IPS DF 4.7 (cell line): ENCODE data around the gene PLS1.
"Not testable (repeated sequence)": the region's sequence is repeated elsewhere in the genome, so short reads cannot be mapped to it uniquely, and the experiment has no call there.

Experiments used
- DNase-seq: peaks from one replicate; pipeline ENCODE4 v3.0.0-alpha.2; 2013; ENCODE audit warnings: low spot score; ENCODE audit errors: extremely low read depth

PLS1 gene

DNA sequence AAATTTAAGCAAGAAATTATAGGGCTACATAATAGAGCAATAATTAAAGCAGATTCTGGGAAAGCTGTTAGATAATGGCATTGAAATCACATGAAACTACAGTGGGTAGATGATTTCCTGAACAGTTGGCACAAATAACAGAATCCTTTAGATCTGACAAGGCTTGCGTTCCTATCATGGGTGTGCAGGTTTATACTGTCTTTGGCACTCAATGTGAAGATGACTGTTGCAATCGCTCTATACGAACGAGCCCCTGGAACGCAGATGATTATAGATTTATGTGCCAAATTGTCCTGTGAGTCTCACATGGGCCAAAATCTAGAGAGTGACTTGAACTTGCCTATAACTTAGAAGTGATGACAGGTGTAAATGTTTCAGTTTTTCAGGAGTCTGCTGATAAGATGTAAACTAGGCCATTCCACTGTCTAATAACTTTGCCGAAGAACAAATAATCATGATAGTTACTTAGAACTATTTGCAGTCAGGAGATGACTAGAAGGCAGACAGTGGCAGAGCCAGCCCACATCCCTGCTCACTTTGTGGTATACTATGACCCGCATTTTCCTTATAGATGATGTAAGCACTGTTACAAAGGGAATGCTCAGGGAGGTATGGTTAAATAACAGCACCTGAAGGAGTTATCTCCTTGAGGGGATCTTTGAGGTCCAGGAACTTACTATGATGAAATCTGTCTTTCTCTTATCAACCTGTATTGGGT, 97.1 kb downstream of the PLS1 start:
- DNase-seq = no peak

DNA sequence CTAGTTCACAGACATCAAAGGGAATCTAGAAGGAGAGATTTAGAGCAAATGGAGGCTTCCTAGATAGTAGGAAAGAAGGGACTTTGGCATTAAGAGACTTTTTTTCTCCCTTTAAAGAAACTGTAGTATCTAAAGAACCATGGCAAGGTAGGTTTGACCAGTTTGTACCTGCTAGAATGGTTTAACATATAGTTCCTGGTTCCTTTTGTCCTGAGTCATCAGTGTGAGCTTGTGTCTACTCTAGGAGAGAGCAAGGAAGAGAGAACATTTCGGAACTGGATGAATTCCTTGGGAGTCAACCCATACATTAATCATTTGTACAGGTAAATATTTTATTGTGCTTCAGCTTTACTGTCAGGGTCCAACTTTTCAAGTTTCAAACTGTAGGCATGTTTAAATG, 98.0 kb downstream of the PLS1 start:
- DNase-seq = no peak

DNA sequence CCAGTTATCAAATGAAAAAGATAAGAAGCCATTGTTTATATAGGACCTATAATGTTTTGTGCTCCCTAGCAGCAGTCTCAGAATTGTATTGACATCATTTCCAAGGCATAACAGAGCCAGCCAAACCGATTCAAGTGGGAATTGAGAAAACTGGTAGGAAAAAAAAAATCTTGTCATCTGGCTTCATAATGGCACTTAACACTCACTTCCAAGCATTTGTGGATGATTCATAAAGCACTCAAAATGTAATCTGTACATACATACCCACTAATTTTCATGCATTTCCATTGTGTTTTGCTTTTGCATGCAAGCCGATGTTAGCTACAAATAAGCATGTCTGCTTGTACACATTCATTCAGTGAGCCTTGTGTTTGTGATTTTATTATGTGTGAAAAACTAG, 109.0 kb downstream of the PLS1 start:
- no peak for DNase-seq

DNA sequence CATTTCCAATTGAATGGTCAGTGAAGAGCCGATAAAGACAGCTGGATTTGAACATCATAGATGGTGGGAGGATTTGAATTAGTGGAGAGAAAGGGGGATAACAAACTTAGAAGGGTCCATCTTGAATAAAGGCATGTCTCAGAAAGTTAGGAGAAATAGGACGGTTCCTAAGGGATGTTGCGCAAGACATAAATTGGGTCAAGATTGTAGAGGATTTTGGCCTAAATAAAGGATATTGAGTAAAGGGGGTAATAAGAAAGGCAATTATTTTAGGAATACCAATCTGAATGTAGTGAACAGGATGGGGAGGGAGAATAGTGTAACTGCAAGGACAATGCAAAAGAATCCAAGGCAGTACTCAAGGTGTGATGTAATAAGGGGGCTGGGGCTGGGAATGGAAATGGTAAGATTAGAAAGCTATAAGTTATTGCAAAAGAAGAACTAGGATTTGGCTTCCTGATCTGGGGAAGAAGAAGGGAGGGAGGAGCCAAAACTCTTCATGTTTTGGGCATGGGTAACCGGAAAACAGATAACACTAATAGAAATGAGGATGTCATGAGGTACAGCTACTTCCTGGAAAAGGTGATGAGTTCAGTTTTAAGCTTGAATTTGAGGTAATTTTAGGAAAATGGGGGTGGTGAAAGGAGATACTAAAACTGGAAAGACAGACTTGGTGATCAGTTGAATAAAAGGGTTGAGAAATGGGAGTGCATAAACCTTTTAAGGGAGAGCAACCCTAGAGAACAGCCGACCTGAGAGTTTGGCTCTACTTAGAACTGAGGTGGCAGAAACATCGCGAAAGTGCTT, 110.3 kb downstream of the PLS1 start:
- no peak for DNase-seq

DNA sequence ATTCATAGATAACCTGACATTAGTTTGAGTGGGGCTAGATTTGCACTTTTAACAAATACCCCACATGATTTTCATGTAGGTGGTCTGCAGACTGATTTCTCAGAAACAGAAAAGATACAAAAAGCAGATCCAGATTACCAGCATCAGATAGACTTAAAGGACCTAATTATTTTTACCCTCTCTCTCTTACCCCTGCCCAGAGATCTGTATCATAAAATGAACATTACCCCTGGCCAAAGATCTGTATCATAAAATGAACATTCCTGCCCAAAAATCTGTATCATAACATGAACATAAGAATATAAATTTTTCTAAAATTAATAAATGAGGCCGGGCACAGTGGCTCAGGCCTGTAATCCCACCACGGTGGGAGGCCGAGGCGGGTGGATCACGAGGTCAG, 113.0 kb downstream of the PLS1 start:
- DNase-seq = no peak

DNA sequence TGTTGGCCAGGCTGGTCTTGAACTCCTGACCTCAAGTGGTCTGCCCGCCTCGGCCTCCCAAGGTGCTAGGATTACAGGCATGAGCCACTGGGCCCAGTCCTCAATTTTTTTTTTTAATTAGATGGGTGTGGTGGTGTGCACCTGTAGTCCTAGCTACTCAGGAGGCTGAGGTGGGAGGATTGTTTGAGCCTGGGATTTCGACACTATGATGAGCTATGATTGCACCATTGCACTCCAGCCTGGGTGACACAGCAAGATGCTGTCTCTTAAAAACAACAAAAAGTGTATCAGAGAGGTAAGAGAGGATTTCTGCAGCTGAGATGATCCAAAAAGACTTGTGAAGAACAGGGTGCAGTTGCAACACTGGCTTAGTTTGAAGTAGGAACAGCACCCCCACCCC, 118.7 kb downstream of the PLS1 start:
- not testable (repeated sequence) for DNase-seq

DNA sequence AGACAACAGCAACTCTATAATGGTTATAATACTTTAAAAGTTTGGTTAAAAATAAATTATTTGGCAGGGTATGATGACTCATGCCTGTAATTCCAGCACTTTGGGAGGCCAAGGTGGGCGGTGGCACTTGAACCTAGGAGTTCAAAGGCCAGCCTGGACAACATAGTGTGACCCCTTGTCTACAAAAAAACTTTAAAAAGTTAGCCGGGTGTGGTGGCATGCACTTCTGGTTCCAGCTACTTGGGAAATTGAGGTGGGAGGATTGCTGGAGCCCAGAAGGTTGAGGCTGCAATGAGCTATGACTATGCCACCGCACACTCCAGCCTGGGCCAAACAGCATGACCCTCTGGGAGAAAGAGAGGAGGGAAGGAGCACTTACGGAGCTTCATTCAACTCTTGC, 119.9 kb downstream of the PLS1 start:
- DNase-seq = no peak

DNA sequence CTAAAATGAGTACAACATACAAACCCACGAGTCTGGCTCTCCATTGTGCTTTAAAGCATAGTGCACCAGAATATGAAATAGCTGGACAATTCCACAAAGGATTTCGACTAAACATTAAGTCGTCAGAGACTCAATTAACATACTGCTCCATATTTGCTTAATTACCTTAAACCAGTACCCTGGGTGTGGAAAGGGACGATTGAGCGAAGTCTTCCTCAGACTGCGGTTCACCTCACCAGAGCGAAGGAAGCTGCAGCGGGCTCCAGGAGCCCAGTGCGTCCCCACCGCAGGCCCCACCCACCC, 127.4 kb downstream of the PLS1 start:
- DNase-seq = no peak

DNA sequence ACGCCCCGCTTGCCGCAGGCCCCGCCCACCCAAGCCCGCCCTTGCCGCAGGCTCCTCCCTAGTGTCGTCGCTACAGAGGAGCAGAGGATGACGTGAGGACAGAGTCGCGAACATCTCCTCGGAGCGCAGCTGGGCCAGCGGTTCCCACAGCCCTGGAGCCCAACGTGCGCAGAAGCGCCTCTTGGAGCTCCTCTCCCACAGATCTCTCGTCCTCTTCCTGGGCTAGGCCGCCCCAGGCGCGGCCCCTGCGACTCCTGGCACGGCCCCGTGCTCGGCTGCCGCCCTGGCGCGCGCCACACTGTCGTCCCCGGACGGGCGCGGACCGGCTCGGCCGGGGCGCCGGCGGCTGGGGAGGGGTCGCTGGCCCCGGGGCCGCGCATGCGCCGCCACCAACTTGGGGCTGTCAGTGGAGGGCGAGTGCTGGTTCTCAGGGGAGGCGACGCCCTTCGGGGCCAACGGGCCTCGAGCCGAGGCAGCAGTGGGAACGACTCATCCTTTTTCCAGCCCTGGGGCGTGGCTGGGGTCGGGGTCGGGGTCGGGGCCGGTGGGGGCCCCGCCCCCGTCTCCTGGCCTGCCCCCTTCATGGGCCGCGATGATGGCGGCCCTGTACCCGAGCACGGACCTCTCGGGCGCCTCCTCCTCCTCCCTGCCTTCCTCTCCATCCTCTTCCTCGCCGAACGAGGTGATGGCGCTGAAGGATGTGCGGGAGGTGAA, 127.9 kb downstream of the PLS1 start, which contains the start of gene TRPC1:
Gene TRPC1, plus strand, starts transcription at position 67 of the 714 bp plus-strand sequence. Its CDS starts 526 bp downstream, at position 593.
- peak; percentile 33 for DNase-seq

DNA sequence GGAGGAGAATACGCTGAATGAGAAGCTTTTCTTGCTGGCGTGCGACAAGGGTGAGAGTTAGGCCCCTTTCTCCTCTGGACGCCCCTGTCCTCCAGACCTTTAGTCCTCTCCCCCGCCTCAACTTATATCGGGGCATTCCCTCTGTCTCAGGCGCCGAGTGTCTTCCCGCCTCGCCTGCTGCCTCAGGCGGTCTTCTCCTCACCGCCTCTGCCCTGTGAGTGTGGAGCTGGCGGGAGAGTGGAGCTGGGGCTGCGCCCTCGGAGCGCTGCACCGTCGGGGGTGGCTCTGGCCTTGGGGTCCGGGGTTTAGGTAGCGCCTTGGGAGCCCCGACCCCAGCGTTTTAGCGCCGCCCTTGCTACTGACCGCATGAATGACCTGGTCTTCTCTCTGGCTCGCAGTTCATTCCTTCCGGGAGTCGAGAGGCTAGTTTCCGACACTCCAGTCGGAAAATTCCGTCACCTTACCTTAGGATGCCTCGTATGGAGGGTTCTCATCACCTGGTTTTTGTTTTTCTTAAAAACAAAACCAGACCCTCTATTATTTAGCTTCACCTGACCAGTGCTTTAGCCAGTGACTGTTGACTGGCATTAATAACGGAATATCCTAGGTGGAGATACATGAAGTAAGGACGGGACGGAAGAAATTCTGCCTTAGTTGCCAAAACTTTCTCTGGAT, 128.6 kb downstream of the PLS1 start:
- peak; percentile 49 for DNase-seq

DNA sequence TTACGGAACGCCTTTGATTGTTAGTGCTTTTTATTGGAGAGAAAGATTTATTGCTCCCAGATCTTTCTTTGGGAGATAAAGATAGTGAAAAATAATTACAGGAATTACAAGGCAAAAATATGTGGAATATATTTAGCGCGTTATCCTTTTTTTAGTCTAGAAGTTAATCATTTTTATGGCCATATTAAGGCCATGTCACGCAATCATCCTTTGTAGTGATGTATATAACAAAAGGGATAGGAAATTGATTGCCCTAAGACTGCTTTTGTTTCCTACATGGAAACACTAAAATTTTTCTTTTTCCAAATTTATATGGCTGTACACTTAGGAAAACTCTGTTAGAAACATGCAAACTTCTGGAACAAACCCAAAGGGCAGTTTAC, 129.2 kb downstream of the PLS1 start:
- no peak for DNase-seq

DNA sequence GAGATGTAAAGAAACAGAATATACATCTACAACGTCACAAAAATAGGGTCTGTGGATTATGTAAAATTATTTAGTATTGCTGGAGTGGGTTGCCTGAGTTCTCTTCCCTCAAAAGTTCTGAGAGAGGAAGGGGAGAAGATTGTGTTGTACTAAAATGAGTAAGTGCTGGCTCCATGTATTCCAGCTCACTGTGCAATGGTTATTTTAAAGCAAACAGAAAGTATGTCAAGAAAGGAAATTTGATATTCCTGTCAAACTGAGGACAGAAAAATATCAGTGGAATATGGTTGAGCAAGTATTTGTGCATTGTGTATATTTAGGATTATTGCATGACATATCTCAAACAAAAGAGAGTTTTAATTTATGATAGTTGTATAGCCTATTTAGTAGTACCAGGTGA, 129.8 kb downstream of the PLS1 start:
- DNase-seq = no peak

DNA sequence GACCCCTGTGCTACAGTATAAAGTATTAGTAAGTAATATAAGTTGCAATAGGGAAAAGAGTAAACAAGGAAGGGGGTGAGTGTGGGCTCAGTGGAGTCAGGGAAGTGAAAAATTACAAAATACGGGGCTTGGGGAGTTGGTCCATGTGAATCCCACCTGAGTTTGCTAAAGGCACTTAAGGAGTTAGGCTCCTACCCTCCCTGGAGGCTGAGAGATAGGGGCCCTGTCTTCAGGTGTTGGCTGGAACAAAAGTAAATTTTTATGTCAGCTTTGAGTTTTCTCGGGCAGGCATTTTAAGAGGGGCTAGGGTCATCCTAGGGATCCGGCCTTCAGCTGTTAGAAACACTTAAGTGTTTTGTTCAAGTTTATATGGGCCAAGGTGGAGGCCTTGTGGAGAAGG, 135.9 kb downstream of the PLS1 start:
- DNase-seq = no peak

DNA sequence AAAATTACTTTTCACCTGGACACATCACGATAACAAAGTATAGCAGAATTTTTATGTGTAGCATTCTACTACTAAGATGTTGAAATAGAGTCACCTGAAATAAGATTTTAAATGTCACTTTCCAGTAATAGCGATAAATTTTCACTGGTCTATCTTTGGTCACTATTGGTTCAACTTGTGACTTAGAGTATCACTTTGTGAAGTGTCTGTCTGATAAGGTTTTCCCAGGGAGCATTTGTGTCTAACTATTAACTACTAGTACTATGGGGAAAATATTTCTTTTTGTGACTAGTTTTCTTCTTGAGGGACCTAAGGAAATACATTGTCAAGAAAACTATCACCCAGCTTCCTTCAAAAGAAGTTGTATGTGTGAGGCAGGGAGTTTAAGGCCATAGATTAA, 138.6 kb downstream of the PLS1 start:
- no peak for DNase-seq

DNA sequence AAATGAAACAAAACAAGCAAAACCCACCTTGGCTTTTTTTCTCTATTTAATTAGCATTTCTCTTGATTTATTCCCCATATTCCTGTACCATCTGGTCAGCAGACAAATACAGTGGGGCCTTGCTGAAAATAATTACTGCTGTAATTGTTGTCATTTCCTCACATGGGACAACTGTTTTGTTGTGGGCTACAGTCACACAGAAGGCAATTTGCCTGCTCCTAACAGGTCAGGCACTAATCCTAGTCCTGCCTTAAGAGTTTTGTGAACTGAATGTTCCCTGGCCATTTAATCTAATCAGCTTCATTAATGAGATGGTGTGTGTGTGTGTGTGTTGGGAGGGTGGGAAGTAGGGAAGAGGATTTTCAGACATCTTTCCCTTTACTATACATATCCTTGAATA, 139.3 kb downstream of the PLS1 start:
- no peak for DNase-seq

DNA sequence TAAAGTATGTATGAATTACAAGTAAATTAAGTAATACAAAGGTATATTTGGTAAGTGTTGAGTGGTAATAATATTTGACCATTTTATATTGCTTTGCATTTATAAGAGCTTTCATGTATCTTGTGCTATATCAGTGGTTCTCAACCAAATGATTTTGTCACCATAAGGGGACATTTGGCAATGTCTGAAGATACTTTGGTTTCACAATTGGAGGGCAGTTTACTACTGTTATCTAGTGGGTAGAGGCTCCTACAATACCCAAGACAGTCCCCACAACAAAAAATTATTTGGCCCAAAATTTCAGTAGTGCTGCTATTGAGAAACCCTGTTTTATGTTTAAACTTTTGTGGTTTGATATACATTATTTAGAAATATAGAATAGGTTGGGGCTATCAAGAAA, 142.2 kb downstream of the PLS1 start:
- no peak for DNase-seq

DNA sequence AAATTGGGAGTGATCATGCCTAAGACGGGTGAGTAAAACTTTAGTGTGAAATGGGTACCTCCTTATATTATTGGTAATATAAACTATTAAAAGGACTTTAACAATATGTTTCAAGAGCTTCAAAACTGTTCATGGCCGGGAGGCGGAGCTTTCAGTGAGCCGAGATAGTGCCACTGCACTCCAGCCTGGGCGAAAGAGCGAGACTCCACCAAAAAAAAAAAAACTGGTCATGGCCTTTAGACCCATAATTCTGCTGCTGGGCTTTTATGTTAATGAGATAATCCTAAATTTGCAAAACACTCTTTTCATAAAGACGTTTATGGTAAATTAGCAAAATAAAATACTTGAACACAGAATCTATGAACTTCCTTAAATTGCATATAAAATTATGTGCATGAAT, 150.5 kb downstream of the PLS1 start:
- no peak for DNase-seq

DNA sequence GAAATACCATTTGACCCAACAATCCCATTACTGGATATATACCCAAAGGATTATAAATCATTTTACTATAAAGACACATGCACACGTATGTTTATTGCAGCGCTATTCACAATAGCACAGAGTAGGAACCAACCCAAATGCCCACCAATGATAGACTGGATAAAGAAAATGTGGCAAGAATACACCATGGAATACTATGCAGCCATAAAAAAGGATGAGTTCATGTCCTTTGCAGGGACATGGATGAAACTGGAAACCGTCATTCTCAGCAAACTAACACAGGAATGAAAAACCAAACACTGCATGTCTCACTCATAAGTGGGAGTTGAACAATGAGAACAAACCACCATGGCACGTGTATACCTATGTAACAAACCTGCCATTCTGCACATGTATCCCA, 154.3 kb downstream of the PLS1 start:
- DNase-seq = not testable (repeated sequence)

DNA sequence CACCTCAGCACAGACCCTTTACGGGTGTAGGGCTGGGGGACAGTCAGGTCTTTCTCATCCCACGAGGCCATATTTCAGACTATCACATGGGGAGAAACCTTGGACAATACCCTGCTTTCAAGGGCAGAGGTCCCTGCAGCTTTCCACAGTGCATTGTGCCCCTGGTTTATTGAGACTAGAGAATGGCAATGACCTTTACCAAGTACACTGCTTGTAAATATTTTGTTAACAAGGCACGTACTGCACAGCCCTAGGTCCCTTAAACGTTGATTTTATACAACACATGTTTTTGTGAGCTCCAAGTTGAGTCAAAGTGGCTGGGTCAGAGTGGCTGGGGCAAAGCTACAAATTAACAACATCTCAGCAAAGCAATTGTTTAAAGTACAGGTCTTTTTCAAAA, 156.4 kb downstream of the PLS1 start:
- DNase-seq = not testable (repeated sequence)

DNA sequence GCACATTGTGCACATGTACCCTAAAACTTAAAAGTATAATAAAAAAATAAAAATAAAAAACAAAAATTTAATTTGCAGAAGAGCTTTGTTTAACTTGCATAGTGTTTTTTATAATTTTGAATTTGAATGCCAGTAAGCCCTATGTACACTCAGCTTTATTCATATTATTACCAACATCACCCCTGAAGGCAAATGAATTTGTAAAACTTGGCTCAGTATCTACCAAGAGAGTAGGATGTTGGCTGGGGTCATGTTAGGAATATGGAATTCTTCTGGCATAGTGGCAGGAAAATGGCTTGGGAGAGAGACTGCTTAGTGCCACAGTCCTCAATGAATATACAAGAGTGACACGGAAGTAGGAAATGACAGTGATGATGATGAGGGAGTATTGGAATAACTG, 158.3 kb downstream of the PLS1 start:
- no peak for DNase-seq
